BE2C (cell line): ENCODE data around the gene PHOX2A. TPM values are rescaled to one million over a fixed set of nuclear protein-coding genes. Genes with fewer than 3 reads are reported as not detected.
A peak's percentile ranks its signal among the peaks of the same experiment; 100 is the strongest.
"Not testable (repeated sequence)": the region's sequence is repeated elsewhere in the genome, so short reads cannot be mapped to it uniquely, and the experiment has no call there.

Experiments
- DNase-seq: peaks from one replicate; pipeline ENCODE4 v3.0.0-alpha.2; 2020
- H3K27me3 ChIP-seq: fragments of 250-450 bp; sonication (Bioruptor Pico); 2 replicates; pipeline ENCODE4 v1.5.1; 2020; ENCODE audit warnings: mild to moderate bottlenecking
- H3K36me3 ChIP-seq: fragments of 250-450 bp; sonication (Bioruptor Pico); 2 replicates; pipeline ENCODE4 v1.5.1; 2020; ENCODE audit warnings: mild to moderate bottlenecking
- H3K4me1 ChIP-seq: fragments of 250-450 bp; sonication (Bioruptor Pico); 2 replicates; pipeline ENCODE4 v1.5.1; 2020
- H3K4me3 ChIP-seq: 2 replicates; pipeline ENCODE4 v1.5.1; 2011; ENCODE audit warnings: low read depth, low read length
- H3K9me3 ChIP-seq: fragments of 250-450 bp; sonication (Bioruptor Pico); 2 replicates; pipeline ENCODE4 v1.5.1; 2020
- polyA plus RNA-seq: library from polyadenylated mRNA; unstranded; fragments of >200 nt; gene quantifications from one replicate; pipeline ENCODE4 v1.2.1, GENCODE V29; 2012; ENCODE audit warnings: low read depth, missing spikeins; ENCODE audit not compliant: insufficient read length, insufficient read depth
- TF ChIP-seq, protein P1 (sequence below): IDR thresholded peaks from 2 replicates; pipeline ENCODE4 v1.5.1; 2012; ENCODE audit warnings: mild to moderate bottlenecking, low read depth, low read length

Gene PHOX2A
- 419 TPM for polyA plus RNA-seq

DNA sequence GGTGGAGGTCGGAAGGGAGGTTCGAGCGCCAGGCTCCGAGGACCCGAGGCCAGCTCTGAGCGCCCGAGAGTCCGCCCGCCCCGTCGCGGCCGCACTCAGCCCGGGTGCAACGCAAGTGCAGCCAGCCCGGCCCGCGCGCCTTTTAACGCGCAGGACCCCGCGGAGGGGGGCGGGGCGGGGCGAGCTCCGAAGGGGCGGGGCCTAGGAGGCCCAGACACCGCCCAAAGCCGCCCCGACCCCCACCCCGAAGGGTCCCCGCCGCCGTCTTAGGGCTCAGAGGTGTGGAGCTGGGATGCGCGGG lies at the start of gene PHOX2A:
PHOX2A (minus strand) TSS at position 117 of the 301 bp plus-strand sequence. CDS start 172 bp downstream, outside the sequence.
- Histone ChIP-seq H3K27me3 (no peaks in the 10 kb centered on the region), H3K9me3 (no peaks in the 10 kb centered on the region), H3K4me1 (peaks cover 4% of the 10 kb centered on the region), H3K36me3 (peaks cover 46% of the 10 kb centered on the region), H3K4me3 (peak within 1 kb of the TSS; percentile 100)
- DNase-seq = peak; percentile 93
- TF ChIP-seq, protein P1, sequence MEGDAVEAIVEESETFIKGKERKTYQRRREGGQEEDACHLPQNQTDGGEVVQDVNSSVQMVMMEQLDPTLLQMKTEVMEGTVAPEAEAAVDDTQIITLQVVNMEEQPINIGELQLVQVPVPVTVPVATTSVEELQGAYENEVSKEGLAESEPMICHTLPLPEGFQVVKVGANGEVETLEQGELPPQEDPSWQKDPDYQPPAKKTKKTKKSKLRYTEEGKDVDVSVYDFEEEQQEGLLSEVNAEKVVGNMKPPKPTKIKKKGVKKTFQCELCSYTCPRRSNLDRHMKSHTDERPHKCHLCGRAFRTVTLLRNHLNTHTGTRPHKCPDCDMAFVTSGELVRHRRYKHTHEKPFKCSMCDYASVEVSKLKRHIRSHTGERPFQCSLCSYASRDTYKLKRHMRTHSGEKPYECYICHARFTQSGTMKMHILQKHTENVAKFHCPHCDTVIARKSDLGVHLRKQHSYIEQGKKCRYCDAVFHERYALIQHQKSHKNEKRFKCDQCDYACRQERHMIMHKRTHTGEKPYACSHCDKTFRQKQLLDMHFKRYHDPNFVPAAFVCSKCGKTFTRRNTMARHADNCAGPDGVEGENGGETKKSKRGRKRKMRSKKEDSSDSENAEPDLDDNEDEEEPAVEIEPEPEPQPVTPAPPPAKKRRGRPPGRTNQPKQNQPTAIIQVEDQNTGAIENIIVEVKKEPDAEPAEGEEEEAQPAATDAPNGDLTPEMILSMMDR = no peak

DNA sequence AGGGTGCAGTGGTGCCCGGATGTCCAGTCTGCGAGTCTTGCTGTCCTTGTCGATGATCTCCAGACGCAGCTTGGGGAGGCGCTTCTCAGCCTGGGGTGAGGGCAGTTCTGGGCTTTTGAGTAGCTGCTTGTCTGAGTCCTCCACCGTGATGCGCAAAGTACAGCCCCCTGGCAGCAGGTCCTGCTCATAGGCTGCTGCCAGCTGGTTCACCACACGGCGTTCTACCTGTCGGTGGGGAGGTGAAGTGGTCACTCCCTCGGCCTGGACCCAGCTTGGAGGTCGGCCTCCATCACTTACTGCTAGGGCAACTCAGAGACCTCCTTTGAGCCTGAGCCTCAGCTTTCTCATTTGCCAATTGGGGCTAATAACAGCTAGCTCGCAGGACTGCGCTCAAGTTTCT lies 49.4 kb upstream of the PHOX2A start:
- no peak for DNase-seq
- Histone ChIP-seq H3K27me3 (no peaks in the 10 kb centered on the region), H3K4me1 (peaks cover 8% of the 10 kb centered on the region), H3K9me3 (no peaks in the 10 kb centered on the region), H3K4me3 (no peak overlapping the region), H3K36me3 (peaks cover 73% of the 10 kb centered on the region)
- TF ChIP-seq, protein P1 = no peak

GRCh38 chr11:72292106-72292785 lies 48.3 kb upstream of the PHOX2A start:
- H3K36me3 ChIP-seq = peaks cover 62% of the 10 kb centered on the region
- TF ChIP-seq, protein P1 = no peak

GRCh38 chr11:72290741-72291140 lies 46.8 kb upstream of the PHOX2A start:
- DNase-seq, H3K4me1 ChIP-seq, H3K4me3 ChIP-seq, H3K9me3 ChIP-seq, H3K27me3 ChIP-seq: not testable (repeated sequence)
- peaks cover 47% of the 10 kb centered on the region for H3K36me3 ChIP-seq
- TF ChIP-seq, protein P1 = peak; percentile 36; the same call in 1 of the 2 replicates

More at GRCh38 chr11:72292106-72292785, 48.3 kb upstream of the PHOX2A start:
- H3K4me1 ChIP-seq = peaks cover 8% of the 10 kb centered on the region
- no peak overlapping the region for H3K4me3 ChIP-seq
- H3K9me3 ChIP-seq = no peaks in the 10 kb centered on the region
- no peaks in the 10 kb centered on the region for H3K27me3 ChIP-seq
- DNase-seq = peak; percentile 63

DNA sequence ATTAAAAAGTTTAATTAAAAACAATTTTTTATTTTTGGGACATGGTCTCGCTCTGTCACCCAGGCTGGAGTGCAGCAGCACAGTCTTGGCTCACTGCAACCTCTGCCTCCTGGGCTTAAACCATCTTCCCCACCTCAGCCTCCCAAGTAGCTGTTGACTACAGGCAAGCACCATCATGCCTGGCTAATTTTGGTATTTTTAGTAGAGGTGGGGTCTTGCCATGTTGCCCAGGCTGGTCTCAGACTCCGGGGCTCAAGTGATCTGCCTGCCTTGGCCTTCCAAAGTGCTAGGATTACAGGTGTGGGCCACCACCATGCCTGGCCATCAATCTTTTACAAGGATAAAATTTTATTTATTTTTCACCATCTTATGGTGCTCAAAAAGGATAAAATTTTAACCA lies 43.3 kb upstream of the PHOX2A start:
- H3K4me3 ChIP-seq = no peak overlapping the region
- H3K9me3 ChIP-seq = no peaks in the 10 kb centered on the region
- peaks cover 12% of the 10 kb centered on the region for H3K36me3 ChIP-seq
- DNase-seq = no peak
- no peaks in the 10 kb centered on the region for H3K27me3 ChIP-seq
- peaks cover 3% of the 10 kb centered on the region for H3K4me1 ChIP-seq
- TF ChIP-seq, protein P1 = no peak

GRCh38 chr11:72283947-72284346 lies 40.0 kb upstream of the PHOX2A start:
- TF ChIP-seq, protein P1 = no peak
- Histone ChIP-seq H3K9me3 (no peaks in the 10 kb centered on the region), H3K4me1 (no peaks in the 10 kb centered on the region), H3K27me3 (no peaks in the 10 kb centered on the region), H3K4me3 (no peak overlapping the region), H3K36me3 (0 out of 2 replicates have a peak, but pooled peaks cover 1% of the 10 kb centered on the region)
- DNase-seq = no peak
